Vagina (tissue), 2 donors: Measurements from ENCODE around the gene GPR18.

Experiments used
- CTCF ChIP-seq, 3 experiments: fragments of 450-650 bp in 2 of 3; fragments of 200-600 bp in 1 of 3; sonication (generic) in 1 of 3; IDR thresholded peaks; one replicate each; pipeline ENCODE4 v1.5.1; 2017 to 2019; ENCODE audit warnings: antibody characterized with exemption in 3 of 3, mild to moderate bottlenecking in 2 of 3, moderate library complexity in 2 of 3
- POLR2A ChIP-seq, 2 donors: fragments of 450-650 bp; IDR thresholded peaks; one replicate each; pipeline ENCODE4 v1.6.1; 2017; ENCODE audit warnings: antibody characterized with exemption in 2 of 2, mild to moderate bottlenecking in 2 of 2, moderate library complexity in 2 of 2
- POLR2AphosphoS5 ChIP-seq, 2 donors: sonication (generic); formaldehyde crosslinking; IDR thresholded peaks; one replicate each; pipeline ENCODE4 v1.9.0; 2017; ENCODE audit warnings: antibody characterized with exemption in 2 of 2, mild to moderate bottlenecking in 2 of 2, low read depth in 1 of 2; ENCODE audit not compliant: insufficient read depth in 1 of 2

GRCh38 chr13:99271249-99271648 lies 13.1 kb upstream of the GPR18 start:
- TF ChIP-seq CTCF (IDR thresholded peaks at IDR 0.05) (no peak), POLR2A (IDR thresholded peaks at IDR 0.05) (no peak), POLR2AphosphoS5 (IDR thresholded peaks at IDR 0.05; ENCODE audit: insufficient read depth in 1 of 2, low read depth in 1 of 2) (no peak)
